CD4-positive, alpha-beta T cell treated with Interleukin-15 for 1 hour (primary cell): ENCODE measurements around the gene ABHD17A.

Experiments used
- DNase-seq: peaks from one replicate; pipeline ENCODE4 v3.0.0-alpha.2; 2020

The ABHD17A gene

GRCh38 chr19:1851654-1852580 lies 33.4 kb downstream of the ABHD17A start:
- DNase-seq = peak; percentile 82

- DNase-seq = no peak
Observed at GRCh38 chr19:1850809-1851653, 34.3 kb downstream of the ABHD17A start.

- DNase-seq = no peak
Observed at GRCh38 chr19:1849886-1850398, 35.4 kb downstream of the ABHD17A start.

- DNase-seq = no peak
Observed at GRCh38 chr19:1849132-1849474, 36.2 kb downstream of the ABHD17A start.

GRCh38 chr19:1848399-1849131 lies 36.7 kb downstream of the ABHD17A start, which contains the start of gene REXO1:
Gene REXO1, minus strand, starts transcription at chr19:1848483. Its CDS starts 125 bp downstream, at chr19:1848358.
- DNase-seq = peak; percentile 95

- DNase-seq = no peak
Observed at GRCh38 chr19:1847684-1848398, 37.5 kb downstream of the ABHD17A start.

- no peak for DNase-seq
Observed at GRCh38 chr19:1847348-1847683, 38.0 kb downstream of the ABHD17A start.

- DNase-seq = no peak
Observed at GRCh38 chr19:1846517-1847204, 38.6 kb downstream of the ABHD17A start.

GRCh38 chr19:1845642-1846041 lies 39.7 kb downstream of the ABHD17A start:
- DNase-seq = no peak

GRCh38 chr19:1845125-1845515 lies 40.2 kb downstream of the ABHD17A start:
- DNase-seq = no peak

GRCh38 chr19:1844513-1845124 lies 40.7 kb downstream of the ABHD17A start:
- no peak for DNase-seq

GRCh38 chr19:1843646-1844394 lies 41.5 kb downstream of the ABHD17A start:
- DNase-seq = no peak

- DNase-seq = no peak
Observed at GRCh38 chr19:1843116-1843515, 42.2 kb downstream of the ABHD17A start.

- DNase-seq = no peak
Observed at GRCh38 chr19:1841209-1841924, 43.9 kb downstream of the ABHD17A start.

GRCh38 chr19:1840541-1841115 lies 44.7 kb downstream of the ABHD17A start:
- DNase-seq = no peak

- no peak for DNase-seq
Observed at GRCh38 chr19:1839658-1840540, 45.4 kb downstream of the ABHD17A start.

GRCh38 chr19:1837625-1838105 lies 47.6 kb downstream of the ABHD17A start:
- DNase-seq = no peak

GRCh38 chr19:1837222-1837565 lies 48.1 kb downstream of the ABHD17A start:
- no peak for DNase-seq
